Measurements from ENCODE around the gene DRC3. TPM values are rescaled to one million over a fixed set of nuclear protein-coding genes. Genes with fewer than 3 reads are reported as not detected.

DRC3 gene
- total and polyA plus RNA-seq, 2 experiments from 2014 or later = 1.1 to 1.8 TPM

DNA sequence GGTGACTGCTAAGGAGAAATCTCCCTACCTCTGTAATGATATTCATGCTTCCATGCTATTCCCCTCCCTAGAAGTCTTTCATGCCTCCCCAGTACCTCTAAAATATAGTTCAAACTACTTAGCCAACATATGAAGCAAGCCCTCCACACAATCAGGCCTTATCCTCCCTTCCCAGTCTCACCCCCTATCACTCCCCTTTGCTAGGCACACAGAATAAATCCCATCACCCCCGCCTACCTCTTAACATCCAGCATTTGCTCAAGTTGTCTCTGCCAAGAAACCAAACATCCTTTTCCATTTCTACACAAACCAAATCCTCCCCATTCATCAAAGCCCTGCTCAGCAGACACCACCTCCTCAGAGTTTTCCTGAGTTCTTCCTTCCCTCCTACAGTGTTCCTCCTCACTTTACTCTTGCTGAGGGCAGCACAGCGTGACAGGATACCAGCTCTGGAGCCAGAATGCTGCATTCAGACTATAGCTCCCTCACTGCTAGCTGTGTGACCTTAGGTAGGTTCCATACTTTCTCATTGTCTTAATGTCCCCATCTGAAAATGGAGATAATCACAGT is 7.4 kb upstream of the DRC3 start:
- no peak for DNase-seq (ENCODE audit: low spot score)
- Histone ChIP-seq H2AFZ (no peak overlapping the region), H3K36me3 (replicated peaks; ENCODE audit: insufficient read depth, low read depth) (no peaks in the 10 kb centered on the region), H3K4me2 (no peak overlapping the region), H3K4me1 (ENCODE audit: insufficient read depth) (peaks cover 2% of the 10 kb centered on the region), H3K79me2 (peaks cover 95% of the 10 kb centered on the region), H3K9me2 (replicated peaks; ENCODE audit: insufficient read depth) (no peaks in the 10 kb centered on the region), H3K4me3 (no peak overlapping the region), H4K20me1 (ENCODE audit: insufficient read depth, poor library complexity, severe bottlenecking) (peaks cover 11% of the 10 kb centered on the region), H3K27me3 (no peaks in the 10 kb centered on the region), H3K27ac (no peak overlapping the region), H3K9me3 (ENCODE audit: low read depth) (no peaks in the 10 kb centered on the region)
- 74% methylated on average over 2 of the region's 2 CpGs for WGBS (ENCODE audit: low lambda C conversion rate, missing lambda C conversion rate)
- TF ChIP-seq, protein P1, sequence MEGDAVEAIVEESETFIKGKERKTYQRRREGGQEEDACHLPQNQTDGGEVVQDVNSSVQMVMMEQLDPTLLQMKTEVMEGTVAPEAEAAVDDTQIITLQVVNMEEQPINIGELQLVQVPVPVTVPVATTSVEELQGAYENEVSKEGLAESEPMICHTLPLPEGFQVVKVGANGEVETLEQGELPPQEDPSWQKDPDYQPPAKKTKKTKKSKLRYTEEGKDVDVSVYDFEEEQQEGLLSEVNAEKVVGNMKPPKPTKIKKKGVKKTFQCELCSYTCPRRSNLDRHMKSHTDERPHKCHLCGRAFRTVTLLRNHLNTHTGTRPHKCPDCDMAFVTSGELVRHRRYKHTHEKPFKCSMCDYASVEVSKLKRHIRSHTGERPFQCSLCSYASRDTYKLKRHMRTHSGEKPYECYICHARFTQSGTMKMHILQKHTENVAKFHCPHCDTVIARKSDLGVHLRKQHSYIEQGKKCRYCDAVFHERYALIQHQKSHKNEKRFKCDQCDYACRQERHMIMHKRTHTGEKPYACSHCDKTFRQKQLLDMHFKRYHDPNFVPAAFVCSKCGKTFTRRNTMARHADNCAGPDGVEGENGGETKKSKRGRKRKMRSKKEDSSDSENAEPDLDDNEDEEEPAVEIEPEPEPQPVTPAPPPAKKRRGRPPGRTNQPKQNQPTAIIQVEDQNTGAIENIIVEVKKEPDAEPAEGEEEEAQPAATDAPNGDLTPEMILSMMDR (IDR thresholded peaks at IDR 0.05; ENCODE audit: poor library complexity) = no peak
- no peak for TF ChIP-seq EZH2phosphoT487 (IDR thresholded peaks at IDR 0.05; ENCODE audit: low read depth, severe bottlenecking, unreplicated experiment)
- no peak for TF ChIP-seq EZH2 (IDR thresholded peaks at IDR 0.05; ENCODE audit: borderline replicate concordance)

DNA sequence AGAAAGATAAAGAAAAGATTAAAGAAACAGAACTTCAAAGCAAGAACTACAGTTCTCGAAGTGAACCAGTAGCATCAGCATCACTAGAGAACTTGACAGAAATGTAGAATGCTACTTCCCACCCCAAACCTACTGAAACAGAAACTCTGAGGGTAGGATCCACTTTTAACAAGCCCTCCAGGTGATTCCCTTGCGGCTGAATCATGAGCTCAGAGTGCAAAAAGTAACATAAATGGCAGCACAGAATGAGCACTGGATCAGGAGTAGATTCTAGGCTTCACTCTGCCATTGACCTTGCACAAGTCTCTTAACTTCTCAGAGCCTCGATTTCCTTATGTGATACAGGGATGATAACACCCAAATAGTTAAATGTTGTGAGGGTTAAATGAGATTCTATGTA is 6.3 kb upstream of the DRC3 start:
- TF ChIP-seq EZH2 (IDR thresholded peaks at IDR 0.05; ENCODE audit: borderline replicate concordance) (no peak), EZH2phosphoT487 (IDR thresholded peaks at IDR 0.05; ENCODE audit: low read depth, severe bottlenecking, unreplicated experiment) (no peak)
- TF ChIP-seq, protein P1 (IDR thresholded peaks at IDR 0.05; ENCODE audit: poor library complexity) = no peak
- H2AFZ ChIP-seq = no peak overlapping the region
- 97% methylated on average over 3 of the region's 3 CpGs for WGBS (ENCODE audit: low lambda C conversion rate, missing lambda C conversion rate)
- no peaks in the 10 kb centered on the region for H3K9me2 ChIP-seq (replicated peaks; ENCODE audit: insufficient read depth)
- H3K27ac ChIP-seq = no peak overlapping the region
- peaks cover 9% of the 10 kb centered on the region for H3K4me1 ChIP-seq (ENCODE audit: insufficient read depth)
- no peak overlapping the region for H3K4me2 ChIP-seq
- H3K9me3 ChIP-seq (ENCODE audit: low read depth) = no peaks in the 10 kb centered on the region
- no peaks in the 10 kb centered on the region for H3K27me3 ChIP-seq
- peaks cover 11% of the 10 kb centered on the region for H4K20me1 ChIP-seq (ENCODE audit: insufficient read depth, poor library complexity, severe bottlenecking)
- H3K36me3 ChIP-seq (replicated peaks; ENCODE audit: insufficient read depth, low read depth) = no peaks in the 10 kb centered on the region
- H3K4me3 ChIP-seq = no peak overlapping the region
- DNase-seq (ENCODE audit: low spot score) = no peak
- peaks cover 95% of the 10 kb centered on the region for H3K79me2 ChIP-seq

DNA sequence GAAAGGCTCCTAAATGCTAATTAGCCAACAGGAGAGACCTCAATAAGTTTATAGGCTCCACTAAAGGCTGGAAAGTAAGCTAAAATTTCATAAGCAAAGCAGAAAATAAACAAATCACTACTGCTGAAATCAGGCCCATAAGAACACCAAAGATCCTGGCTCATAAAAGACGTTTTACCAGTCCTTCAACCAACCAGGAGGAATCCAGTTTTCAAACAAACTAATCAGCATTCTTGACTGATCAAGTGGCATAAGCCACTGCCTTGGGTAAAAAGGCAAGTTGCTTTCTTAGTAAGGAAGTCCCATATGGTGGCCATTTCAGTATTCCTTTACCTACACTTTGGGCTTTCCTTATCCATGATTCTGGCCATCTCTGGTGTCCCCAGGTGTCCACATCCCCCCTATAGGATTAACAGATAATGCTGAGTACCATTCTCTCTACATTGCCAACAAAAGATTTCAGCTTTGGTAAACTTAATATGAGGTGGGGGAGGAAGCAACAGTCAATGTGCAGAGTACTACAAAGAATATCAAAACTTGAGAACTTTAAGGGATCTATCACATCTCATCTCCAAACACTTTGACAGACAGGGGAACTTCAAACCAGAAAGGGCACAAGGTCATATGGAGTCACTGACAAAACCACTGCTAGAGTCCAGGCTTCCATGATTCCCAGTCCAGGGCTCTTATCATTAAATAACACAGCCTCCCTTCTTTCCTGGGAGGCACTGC is 1.8 kb upstream of the DRC3 start:
- 8% methylated on average over 1 of the region's 1 CpG for WGBS (ENCODE audit: low lambda C conversion rate, missing lambda C conversion rate)

DNA sequence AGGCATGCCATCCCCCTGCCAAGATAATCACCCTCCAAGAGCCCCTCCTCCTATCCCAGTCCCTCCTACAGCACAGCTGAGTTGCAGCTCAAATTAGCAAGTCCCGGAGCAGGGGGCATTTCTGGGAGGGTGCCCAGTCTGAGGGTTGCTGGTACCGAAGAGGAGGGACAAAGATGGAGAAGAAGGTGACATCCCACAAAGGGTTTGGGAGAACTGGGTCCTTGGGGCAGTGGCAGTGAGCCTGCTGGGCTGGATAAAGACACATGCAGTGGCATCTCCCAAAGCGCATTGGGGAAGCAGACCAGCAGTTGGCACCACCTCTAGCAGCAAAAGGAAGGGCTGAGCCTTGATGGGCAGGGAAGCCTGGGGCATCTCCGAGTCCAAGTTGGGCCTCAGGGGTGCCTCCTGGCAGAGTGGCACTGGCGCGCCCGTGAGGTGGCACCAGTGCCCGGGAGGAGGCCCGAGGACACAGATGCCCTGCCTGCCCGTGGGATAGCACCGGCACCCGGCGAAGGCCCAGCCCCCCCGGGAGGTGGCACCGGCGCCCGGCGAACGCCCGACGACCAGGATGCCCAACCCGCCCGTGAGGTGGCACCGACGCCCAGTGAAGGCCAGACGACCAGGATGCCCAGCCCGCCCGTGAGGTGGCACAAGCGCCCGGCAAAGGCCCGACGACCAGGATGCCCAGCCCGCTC is 1.1 kb upstream of the DRC3 start:
- H3K4me1 ChIP-seq (ENCODE audit: insufficient read depth) = peaks cover 14% of the 10 kb centered on the region
- H3K27ac ChIP-seq = peak overlapping the region; percentile 12
- peaks cover 50% of the 10 kb centered on the region for H3K79me2 ChIP-seq
- H3K36me3 ChIP-seq (replicated peaks; ENCODE audit: insufficient read depth, low read depth) = no peaks in the 10 kb centered on the region
- peak overlapping the region; percentile 7 for H2AFZ ChIP-seq
- H3K9me2 ChIP-seq (replicated peaks; ENCODE audit: insufficient read depth) = no peaks in the 10 kb centered on the region
- H3K9me3 ChIP-seq (ENCODE audit: low read depth) = no peaks in the 10 kb centered on the region
- TF ChIP-seq EZH2phosphoT487 (IDR thresholded peaks at IDR 0.05; ENCODE audit: low read depth, severe bottlenecking, unreplicated experiment) (no peak), EZH2 (IDR thresholded peaks at IDR 0.05; ENCODE audit: borderline replicate concordance) (no peak)
- TF ChIP-seq, protein P1 (IDR thresholded peaks at IDR 0.05; ENCODE audit: poor library complexity) = no peak
- DNase-seq (ENCODE audit: low spot score) = no peak
- H3K27me3 ChIP-seq = no peaks in the 10 kb centered on the region
- 19% methylated on average over 32 of the region's 33 CpGs for WGBS (ENCODE audit: low lambda C conversion rate, missing lambda C conversion rate)
- peak overlapping the region; percentile 82 for H3K4me2 ChIP-seq
- H4K20me1 ChIP-seq (ENCODE audit: insufficient read depth, poor library complexity, severe bottlenecking) = no peaks in the 10 kb centered on the region
- peak overlapping the region; percentile 32 for H3K4me3 ChIP-seq

More for the DNA sequence above, 1.8 kb upstream of the DRC3 start:
- peaks cover 14% of the 10 kb centered on the region for H3K4me1 ChIP-seq (ENCODE audit: insufficient read depth)
- peak overlapping the region; percentile 32 for H3K4me3 ChIP-seq
- H3K9me3 ChIP-seq (ENCODE audit: low read depth) = no peaks in the 10 kb centered on the region
- peaks cover 57% of the 10 kb centered on the region for H3K79me2 ChIP-seq
- no peaks in the 10 kb centered on the region for H3K27me3 ChIP-seq
- H3K9me2 ChIP-seq (replicated peaks; ENCODE audit: insufficient read depth) = no peaks in the 10 kb centered on the region
- H3K4me2 ChIP-seq = peak overlapping the region; percentile 82
- DNase-seq (ENCODE audit: low spot score) = no peak
- no peak overlapping the region for H2AFZ ChIP-seq
- no peaks in the 10 kb centered on the region for H3K36me3 ChIP-seq (replicated peaks; ENCODE audit: insufficient read depth, low read depth)
- no peak for TF ChIP-seq EZH2phosphoT487 (IDR thresholded peaks at IDR 0.05; ENCODE audit: low read depth, severe bottlenecking, unreplicated experiment)
- H3K27ac ChIP-seq = peak overlapping the region; percentile 30
- no peaks in the 10 kb centered on the region for H4K20me1 ChIP-seq (ENCODE audit: insufficient read depth, poor library complexity, severe bottlenecking)
